Brain microvascular endothelial cell (primary cell): Measurements from ENCODE around the gene IL17REL.

Experiments
- DNase-seq: peaks from one replicate; pipeline ENCODE4 v3.0.0-alpha.2; 2020
- H3K27ac ChIP-seq: fragments of 250-450 bp; sonication (Bioruptor Pico); 2 replicates; pipeline ENCODE4 v1.5.1; 2020; ENCODE audit warnings: mild to moderate bottlenecking, moderate library complexity
- H3K27me3 ChIP-seq: fragments of 250-450 bp; sonication (Bioruptor Pico); replicated peaks from 2 replicates; pipeline ENCODE4 v1.5.1; 2020; ENCODE audit warnings: mild to moderate bottlenecking
- H3K36me3 ChIP-seq: fragments of 250-450 bp; sonication (Bioruptor Pico); replicated peaks from 2 replicates; pipeline ENCODE4 v1.5.1; 2020; ENCODE audit warnings: mild to moderate bottlenecking
- H3K4me3 ChIP-seq: 2 replicates; pipeline ENCODE4 v1.5.1; 2011; ENCODE audit warnings: low read depth, mild to moderate bottlenecking, control low read depth, low read length, moderate library complexity
- in situ Hi-C: cut with HindIII; loops from 2 replicates; pipeline ENCODE4 v1.10.0; 2017; ENCODE audit warnings: low sequenced_read_pairs, low pct_ligation_motif_present
- TF ChIP-seq, protein P1 (sequence below): IDR thresholded peaks from 2 replicates; pipeline ENCODE4 v1.5.1; 2011; ENCODE audit warnings: low read depth, mild to moderate bottlenecking, moderate library complexity, low read length, control low read depth, inconsistent platforms; ENCODE audit errors: missing control alignments

IL17REL gene

DNA sequence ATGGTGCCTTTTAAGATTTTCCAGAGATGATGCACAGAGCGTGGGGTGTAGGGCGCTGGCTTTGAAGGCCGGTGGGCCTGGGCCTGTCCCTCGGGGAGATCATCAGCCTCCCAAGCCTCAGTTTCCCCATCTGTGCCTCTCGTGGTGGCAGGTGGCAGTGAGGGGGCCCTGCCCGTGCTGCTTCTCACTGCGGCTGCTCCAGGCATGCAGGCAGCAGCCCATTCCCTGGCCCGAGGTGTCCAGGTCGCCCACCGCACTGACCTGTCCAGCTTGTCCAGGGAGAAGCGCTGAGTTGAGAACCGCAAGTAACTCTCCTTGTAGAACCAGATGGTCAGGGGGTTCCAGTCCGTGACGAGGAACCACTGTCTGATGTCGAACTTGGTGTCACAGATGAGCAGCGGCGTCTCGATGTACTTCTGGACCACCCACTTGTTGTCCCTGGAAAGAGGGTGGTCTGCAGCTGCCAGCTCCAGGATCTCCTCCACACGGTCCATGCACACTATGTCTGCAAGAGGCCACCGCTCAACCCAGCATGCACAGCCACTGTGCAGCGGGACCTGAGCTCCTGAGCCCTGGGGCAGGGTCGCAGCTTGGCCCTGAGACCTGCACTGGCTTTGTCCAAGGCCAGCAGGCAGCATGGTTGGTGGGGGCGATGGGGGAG is 20.5 kb upstream of the IL17REL start:
- H3K36me3 ChIP-seq = no peaks in the 10 kb centered on the region
- H3K4me3 ChIP-seq = no peak overlapping the region
- peaks cover 4% of the 10 kb centered on the region for H3K27me3 ChIP-seq
- in situ Hi-C loops = no loop called here
- TF ChIP-seq, protein P1, sequence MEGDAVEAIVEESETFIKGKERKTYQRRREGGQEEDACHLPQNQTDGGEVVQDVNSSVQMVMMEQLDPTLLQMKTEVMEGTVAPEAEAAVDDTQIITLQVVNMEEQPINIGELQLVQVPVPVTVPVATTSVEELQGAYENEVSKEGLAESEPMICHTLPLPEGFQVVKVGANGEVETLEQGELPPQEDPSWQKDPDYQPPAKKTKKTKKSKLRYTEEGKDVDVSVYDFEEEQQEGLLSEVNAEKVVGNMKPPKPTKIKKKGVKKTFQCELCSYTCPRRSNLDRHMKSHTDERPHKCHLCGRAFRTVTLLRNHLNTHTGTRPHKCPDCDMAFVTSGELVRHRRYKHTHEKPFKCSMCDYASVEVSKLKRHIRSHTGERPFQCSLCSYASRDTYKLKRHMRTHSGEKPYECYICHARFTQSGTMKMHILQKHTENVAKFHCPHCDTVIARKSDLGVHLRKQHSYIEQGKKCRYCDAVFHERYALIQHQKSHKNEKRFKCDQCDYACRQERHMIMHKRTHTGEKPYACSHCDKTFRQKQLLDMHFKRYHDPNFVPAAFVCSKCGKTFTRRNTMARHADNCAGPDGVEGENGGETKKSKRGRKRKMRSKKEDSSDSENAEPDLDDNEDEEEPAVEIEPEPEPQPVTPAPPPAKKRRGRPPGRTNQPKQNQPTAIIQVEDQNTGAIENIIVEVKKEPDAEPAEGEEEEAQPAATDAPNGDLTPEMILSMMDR = no peak
- no peak for DNase-seq
- H3K27ac ChIP-seq = no peak overlapping the region

- TF ChIP-seq, protein P1 = no peak
- no peak overlapping the region for H3K27ac ChIP-seq
- DNase-seq = no peak
- H3K36me3 ChIP-seq = no peaks in the 10 kb centered on the region
- in situ Hi-C loops = no loop called here
- peaks cover 4% of the 10 kb centered on the region for H3K27me3 ChIP-seq
- H3K4me3 ChIP-seq = no peak overlapping the region
Measured at GRCh38 chr22:50032109-50032871, 19.7 kb upstream of the IL17REL start.

- Histone ChIP-seq H3K27me3 (peaks cover 4% of the 10 kb centered on the region), H3K36me3 (no peaks in the 10 kb centered on the region), H3K27ac (no peak overlapping the region), H3K4me3 (no peak overlapping the region)
- DNase-seq = no peak
- in situ Hi-C loops = no loop called here
- TF ChIP-seq, protein P1 = no peak
Measured at GRCh38 chr22:50031189-50032091, 18.9 kb upstream of the IL17REL start.

DNA sequence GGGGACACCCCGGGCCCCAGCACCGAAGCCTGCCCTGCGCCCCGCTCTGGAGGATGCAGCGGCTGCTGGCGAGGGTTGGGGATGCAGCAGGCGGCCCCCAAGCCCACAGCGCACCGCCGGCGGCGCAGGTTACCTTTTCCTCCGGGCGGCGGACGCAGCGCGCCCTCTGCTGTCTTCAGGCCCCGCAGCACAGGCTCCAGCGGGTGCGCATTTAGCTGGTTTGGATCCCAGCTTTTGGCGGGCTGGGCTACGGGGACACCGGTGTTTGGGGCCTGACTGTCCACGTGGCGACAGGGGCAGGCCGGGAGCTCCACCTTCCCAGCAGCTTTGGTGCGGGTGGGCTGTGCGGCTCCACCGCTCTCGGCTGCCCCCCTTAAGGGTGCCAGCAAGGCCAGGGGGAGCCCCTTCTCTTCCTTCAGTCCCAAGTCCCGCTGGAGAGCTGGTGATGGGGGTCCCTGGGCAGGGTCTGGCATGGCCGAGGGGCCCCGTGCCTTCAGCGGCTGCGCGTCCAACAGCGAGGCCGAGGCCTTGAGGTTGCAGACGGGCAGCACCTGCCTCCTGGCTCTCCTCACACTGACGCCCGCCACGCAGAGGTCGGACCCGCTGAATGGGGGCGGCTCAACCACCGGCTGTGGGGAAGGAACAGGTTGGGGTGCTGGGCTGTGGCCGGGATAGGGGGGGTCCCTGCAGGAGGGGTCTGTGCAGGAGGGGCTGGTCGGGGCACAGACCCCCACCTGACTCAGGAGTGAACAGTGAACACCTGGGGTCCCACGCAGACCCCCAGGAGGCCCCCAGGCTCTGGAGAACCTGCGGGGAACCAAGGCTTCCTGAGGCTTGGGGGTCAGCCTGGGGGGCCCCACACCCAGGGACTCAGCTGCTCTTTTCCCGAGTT is 18.0 kb upstream of the IL17REL start:
- no peaks in the 10 kb centered on the region for H3K36me3 ChIP-seq
- peaks cover 4% of the 10 kb centered on the region for H3K27me3 ChIP-seq
- H3K27ac ChIP-seq = no peak overlapping the region
- peak; percentile 26 for DNase-seq
- in situ Hi-C loops = no loop called here
- TF ChIP-seq, protein P1 = peak; percentile 85
- H3K4me3 ChIP-seq = no peak overlapping the region
